ENCODE data around the gene LRIG1. TPM values are rescaled to one million over a fixed set of nuclear protein-coding genes. Genes with fewer than 3 reads are reported as not detected.

The LRIG1 gene
- total and polyA plus RNA-seq, 3 experiments from 2014 or later: 37.9 to 47.9 (median 38.2) TPM

- H3K27me3 Mint-ChIP-seq: no peaks in the 10 kb centered on the region
- H3K36me3 Mint-ChIP-seq: peaks cover 0 to 3% (median 0%) of the 10 kb centered on the region in 3 donors
- Histone ChIP-seq H3K27ac (ENCODE audit: low read depth, low read length) (no peak overlapping the region), H3K4me3 (ENCODE audit: low read length) (no peak overlapping the region), H3K36me3 (ENCODE audit: insufficient read depth, low read length) (no peaks in the 10 kb centered on the region), H3K27me3 (ENCODE audit: insufficient read depth, low read length, poor library complexity, severe bottlenecking) (no peaks in the 10 kb centered on the region), H3K9me3 (ENCODE audit: low read length) (no peaks in the 10 kb centered on the region), H3K4me1 (ENCODE audit: insufficient read depth, low read length) (peaks cover 30% of the 10 kb centered on the region)
- ChIA-PET CTCF (interaction anchor here (1.7 kb wide), 1 partner anchor 95 kb away, joined by 7 read pairs; no protein-coding TSS in a partner anchor), POLR2A (interaction anchor here (0.6 kb wide), 1 partner anchor 54 kb away, joined by 3 read pairs; no protein-coding TSS in a partner anchor)
- no peaks in the 10 kb centered on the region for H3K9me3 Mint-ChIP-seq
- DNase-seq: no peak
- H3K27ac Mint-ChIP-seq: peak overlapping the region in 2 of 8 donors; percentile 44 to 54
- peaks cover 50 to 62% (median 51%) of the 10 kb centered on the region in 3 donors for H3K4me1 Mint-ChIP-seq
- H3K4me3 Mint-ChIP-seq: peak overlapping the region in 5 of 7 donors; percentile 30 to 94 (median 88)
Observed at GRCh38 chr3:66502245-66502874, 1.5 kb upstream of the LRIG1 start.

GRCh38 chr3:66501483-66502244 lies 842 bp upstream of the LRIG1 start:
- no peaks in the 10 kb centered on the region for H3K27me3 Mint-ChIP-seq
- peaks cover 37% of the 10 kb centered on the region for H3K4me1 ChIP-seq (ENCODE audit: insufficient read depth, low read length)
- H3K4me3 ChIP-seq (ENCODE audit: low read length): peak overlapping the region; percentile 58
- H3K27me3 ChIP-seq (ENCODE audit: insufficient read depth, low read length, poor library complexity, severe bottlenecking): no peaks in the 10 kb centered on the region
- H3K4me3 Mint-ChIP-seq: peak overlapping the region; percentile 78 to 94 (median 85)
- DNase-seq: no peak
- ChIA-PET POLR2A (interaction anchor here (0.6 kb wide), 1 partner anchor 55 kb away, joined by 3 read pairs; no protein-coding TSS in a partner anchor), CTCF (interaction anchor here (1.7 kb wide), 1 partner anchor 95 kb away, joined by 7 read pairs; no protein-coding TSS in a partner anchor)
- no peaks in the 10 kb centered on the region for H3K36me3 ChIP-seq (ENCODE audit: insufficient read depth, low read length)
- peaks cover 57 to 66% (median 57%) of the 10 kb centered on the region in 3 donors for H3K4me1 Mint-ChIP-seq
- H3K36me3 Mint-ChIP-seq: peaks cover 0 to 3% (median 0%) of the 10 kb centered on the region in 3 donors
- no peak overlapping the region for H3K27ac ChIP-seq (ENCODE audit: low read depth, low read length)
- no peaks in the 10 kb centered on the region for H3K9me3 Mint-ChIP-seq
- H3K9me3 ChIP-seq (ENCODE audit: low read length): no peaks in the 10 kb centered on the region
- peak overlapping the region in 7 of 8 donors; percentile 43 to 93 (median 81) for H3K27ac Mint-ChIP-seq

- H3K27me3 Mint-ChIP-seq: no peaks in the 10 kb centered on the region
- peak overlapping the region; percentile 55 for H3K27ac ChIP-seq (ENCODE audit: low read depth, low read length)
- no peaks in the 10 kb centered on the region for H3K36me3 ChIP-seq (ENCODE audit: insufficient read depth, low read length)
- peak overlapping the region; percentile 55 to 91 (median 84) for H3K27ac Mint-ChIP-seq
- H3K4me3 ChIP-seq (ENCODE audit: low read length): peak overlapping the region; percentile 68
- peak overlapping the region; percentile 90 to 98 (median 95) for H3K4me3 Mint-ChIP-seq
- H3K27me3 ChIP-seq (ENCODE audit: insufficient read depth, low read length, poor library complexity, severe bottlenecking): no peaks in the 10 kb centered on the region
- H3K36me3 Mint-ChIP-seq: peaks cover 0 to 3% (median 0%) of the 10 kb centered on the region in 3 donors
- H3K4me1 Mint-ChIP-seq: peaks cover 70 to 78% (median 73%) of the 10 kb centered on the region in 3 donors
- ChIA-PET CTCF (interaction anchor here (0.8 to 1.0 kb wide), 3 partner anchors 8 to 93 kb away, joined by 3 to 4 read pairs (median 4); no protein-coding TSS in a partner anchor), POLR2A (interaction anchor here (0.5 to 2.1 kb wide), 3 partner anchors 9 to 200 kb away, joined by 3 to 11 read pairs (median 4); no protein-coding TSS in a partner anchor)
- no peaks in the 10 kb centered on the region for H3K9me3 Mint-ChIP-seq
- H3K9me3 ChIP-seq (ENCODE audit: low read length): no peaks in the 10 kb centered on the region
- H3K4me1 ChIP-seq (ENCODE audit: insufficient read depth, low read length): peaks cover 54% of the 10 kb centered on the region
- DNase-seq: peak; percentile 10 to 61 (median 24)
Observed at GRCh38 chr3:66499881-66500575, 794 bp downstream of the LRIG1 start.

GRCh38 chr3:66498687-66499621 lies 1.9 kb downstream of the LRIG1 start:
- POLR2A ChIA-PET: interaction anchor here (2.1 kb wide), 1 partner anchor 8 kb away, joined by 11 read pairs; no protein-coding TSS in a partner anchor

GRCh38 chr3:66497985-66498671 lies 2.7 kb downstream of the LRIG1 start:
- H3K4me3 ChIP-seq (ENCODE audit: low read length): no peak overlapping the region
- H3K4me1 ChIP-seq (ENCODE audit: insufficient read depth, low read length): peaks cover 72% of the 10 kb centered on the region
- ChIA-PET CTCF (interaction anchor here (1.0 kb wide), 1 partner anchor 90 kb away, joined by 4 read pairs; no protein-coding TSS in a partner anchor), POLR2A (interaction anchor here (0.7 kb wide), 1 partner anchor 176 kb away, joined by 4 read pairs; no protein-coding TSS in a partner anchor)
- H3K27me3 ChIP-seq (ENCODE audit: insufficient read depth, low read length, poor library complexity, severe bottlenecking): no peaks in the 10 kb centered on the region
- no peaks in the 10 kb centered on the region for H3K27me3 Mint-ChIP-seq
- no peak overlapping the region for H3K27ac ChIP-seq (ENCODE audit: low read depth, low read length)
- H3K27ac Mint-ChIP-seq: peak overlapping the region; percentile 30 to 84 (median 66)
- H3K9me3 ChIP-seq (ENCODE audit: low read length): no peaks in the 10 kb centered on the region
- no peaks in the 10 kb centered on the region for H3K36me3 ChIP-seq (ENCODE audit: insufficient read depth, low read length)
- peak overlapping the region; percentile 90 to 98 (median 95) for H3K4me3 Mint-ChIP-seq
- no peak for DNase-seq
- peaks cover 80 to 89% (median 88%) of the 10 kb centered on the region in 3 donors for H3K4me1 Mint-ChIP-seq
- no peaks in the 10 kb centered on the region for H3K9me3 Mint-ChIP-seq
- H3K36me3 Mint-ChIP-seq: peaks cover 0 to 3% (median 0%) of the 10 kb centered on the region in 3 donors

More at GRCh38 chr3:66498687-66499621, 1.9 kb downstream of the LRIG1 start:
- no peaks in the 10 kb centered on the region for H3K36me3 ChIP-seq (ENCODE audit: insufficient read depth, low read length)
- H3K27me3 ChIP-seq (ENCODE audit: insufficient read depth, low read length, poor library complexity, severe bottlenecking): no peaks in the 10 kb centered on the region
- peak overlapping the region; percentile 10 for H3K4me3 ChIP-seq (ENCODE audit: low read length)
- no peaks in the 10 kb centered on the region for H3K9me3 Mint-ChIP-seq
- CTCF ChIA-PET: no interaction called here
- no peak overlapping the region for H3K27ac ChIP-seq (ENCODE audit: low read depth, low read length)
- H3K9me3 ChIP-seq (ENCODE audit: low read length): no peaks in the 10 kb centered on the region
- peaks cover 80 to 89% (median 84%) of the 10 kb centered on the region in 3 donors for H3K4me1 Mint-ChIP-seq
- H3K36me3 Mint-ChIP-seq: peaks cover 0 to 3% (median 0%) of the 10 kb centered on the region in 3 donors
- H3K27ac Mint-ChIP-seq: peak overlapping the region; percentile 62 to 94 (median 87)
- no peak for DNase-seq
- peak overlapping the region; percentile 90 to 98 (median 95) for H3K4me3 Mint-ChIP-seq
- H3K4me1 ChIP-seq (ENCODE audit: insufficient read depth, low read length): peaks cover 64% of the 10 kb centered on the region
- H3K27me3 Mint-ChIP-seq: no peaks in the 10 kb centered on the region

GRCh38 chr3:66497288-66497984 lies 3.4 kb downstream of the LRIG1 start:
- no peak overlapping the region for H3K27ac ChIP-seq (ENCODE audit: low read depth, low read length)
- POLR2A ChIA-PET: interaction anchor here (0.5 to 0.7 kb wide), 2 partner anchors 84 to 175 kb away, joined by 4 to 6 read pairs; no protein-coding TSS in a partner anchor

More at GRCh38 chr3:66497288-66497984, 3.4 kb downstream of the LRIG1 start:
- Histone ChIP-seq H3K4me3 (ENCODE audit: low read length) (no peak overlapping the region), H3K27me3 (ENCODE audit: insufficient read depth, low read length, poor library complexity, severe bottlenecking) (no peaks in the 10 kb centered on the region), H3K4me1 (ENCODE audit: insufficient read depth, low read length) (peaks cover 73% of the 10 kb centered on the region), H3K9me3 (ENCODE audit: low read length) (no peaks in the 10 kb centered on the region), H3K36me3 (ENCODE audit: insufficient read depth, low read length) (no peaks in the 10 kb centered on the region)
- peak in 1 of 5 donors; percentile 31 for DNase-seq
- Mint-ChIP-seq H3K9me3 (no peaks in the 10 kb centered on the region), H3K36me3 (peaks cover 0 to 3% (median 0%) of the 10 kb centered on the region in 3 donors), H3K4me3 (peak overlapping the region; percentile 61 to 98 (median 95)), H3K4me1 (peaks cover 81 to 89% (median 88%) of the 10 kb centered on the region in 3 donors), H3K27ac (peak overlapping the region in 7 of 8 donors; percentile 61 to 89 (median 84)), H3K27me3 (no peaks in the 10 kb centered on the region)
- CTCF ChIA-PET: interaction anchor here (1.0 to 1.5 kb wide), 2 partner anchors 27 to 89 kb away, joined by 3 to 4 read pairs; no protein-coding TSS in a partner anchor

Data from CD8-positive, alpha-beta memory T cell (primary cell).